Body of pancreas (tissue), 4 donors: Measurements from ENCODE around the gene LUC7L.

Experiments
- CTCF ChIP-seq, 7 experiments: fragments of 450-650 bp in 4 of 7; fragments of 200-600 bp in 3 of 7; sonication (generic) in 3 of 7; IDR thresholded peaks; one replicate each; pipeline ENCODE4 v1.5.1; 2016 to 2019; ENCODE audit warnings: antibody characterized with exemption in 7 of 7
- POLR2A ChIP-seq, 3 donors: fragments of 450-650 bp; IDR thresholded peaks; one replicate each; pipeline ENCODE4 v1.6.1; 2016; ENCODE audit warnings: antibody characterized with exemption in 3 of 3, mild to moderate bottlenecking in 2 of 3

- no peak for TF ChIP-seq POLR2A (IDR thresholded peaks at IDR 0.05)
- TF ChIP-seq CTCF (IDR thresholded peaks at IDR 0.05), result no peak
Measured at GRCh38 chr16:167122-167690, 62.0 kb downstream of the LUC7L start.
